ENCODE data around the gene RSPRY1.

The RSPRY1 gene

GRCh38 chr16:57149391-57149790, 36.7 kb upstream of the RSPRY1 start:
- Histone ChIP-seq H3K4me3 (no peak overlapping the region), H3K4me1 (peaks cover 73 to 99% (median 95%) of the 10 kb centered on the region in 10 experiments), H3K9me3 (replicated peaks in 1 of 11) (no peaks in the 10 kb centered on the region), H4K20me1 (no peaks in the 10 kb centered on the region), H3K27ac (peak overlapping the region in 8 of 11 experiments; percentile 69 to 86 (median 81); a peak in 14 of 22 replicates), H3K9ac (no peak overlapping the region; a peak in 1 of 22 replicates), H3K4me2 (peak overlapping the region in 9 of 11 experiments; percentile 89 to 98 (median 95); a peak in 18 of 22 replicates), H3K36me3 (peaks cover 19 to 58% (median 44%) of the 10 kb centered on the region in 11 experiments), H3K27me3 (no peaks in the 10 kb centered on the region)
- no peak for TF ChIP-seq Cebpa-rat (IDR thresholded peaks at IDR 0.05)

GRCh38 chr16:57150682-57151330, 35.3 kb upstream of the RSPRY1 start:
- Histone ChIP-seq H3K27me3 (no peaks in the 10 kb centered on the region), H3K36me3 (peaks cover 33 to 67% (median 58%) of the 10 kb centered on the region in 11 experiments), H3K4me2 (peak overlapping the region; percentile 76 to 97 (median 89)), H4K20me1 (0 out of 22 replicates have a peak, but pooled peaks cover 0 to 4% (median 0%) of the 10 kb centered on the region in 11 experiments), H3K9me3 (replicated peaks in 1 of 11) (no peaks in the 10 kb centered on the region), H3K4me3 (no peak overlapping the region), H3K27ac (peak overlapping the region in 10 of 11 experiments; percentile 26 to 86 (median 70); a peak in 17 of 22 replicates), H3K9ac (peak overlapping the region in 3 of 11 experiments; percentile 66 to 70 (median 67); a peak in 4 of 22 replicates), H3K4me1 (peaks cover 59 to 85% (median 81%) of the 10 kb centered on the region in 10 experiments)
- TF ChIP-seq Cebpa-rat (IDR thresholded peaks at IDR 0.05), result no peak

GRCh38 chr16:57151369-57151768, 34.8 kb upstream of the RSPRY1 start:
- peaks cover 38 to 70% (median 61%) of the 10 kb centered on the region in 11 experiments for H3K36me3 ChIP-seq
- TF ChIP-seq Cebpa-rat (IDR thresholded peaks at IDR 0.05), result no peak

GRCh38 chr16:57152096-57153093, 33.7 kb upstream of the RSPRY1 start:
- Histone ChIP-seq H4K20me1 (peaks cover 0 to 4% (median 0%) of the 10 kb centered on the region in 11 experiments; a peak in 1 of 22 replicates), H3K4me3 (no peak overlapping the region), H3K27ac (peak overlapping the region; percentile 8 to 86 (median 67); a peak in 21 of 22 replicates), H3K27me3 (no peaks in the 10 kb centered on the region), H3K36me3 (peaks cover 49 to 80% (median 71%) of the 10 kb centered on the region in 11 experiments), H3K9ac (peak overlapping the region in 8 of 11 experiments; percentile 11 to 70 (median 52); a peak in 16 of 22 replicates), H3K9me3 (replicated peaks in 1 of 11) (no peaks in the 10 kb centered on the region), H3K4me1 (peaks cover 43 to 78% (median 66%) of the 10 kb centered on the region in 10 experiments), H3K4me2 (peak overlapping the region; percentile 76 to 97 (median 89))
- peak in 9 of 11 experiments; percentile 27 to 96 (median 61); a peak in 13 of 22 replicates for TF ChIP-seq Cebpa-rat (IDR thresholded peaks at IDR 0.05)

More at GRCh38 chr16:57151369-57151768, 34.8 kb upstream of the RSPRY1 start:
- Histone ChIP-seq H4K20me1 (0 out of 22 replicates have a peak, but pooled peaks cover 0 to 4% (median 0%) of the 10 kb centered on the region in 11 experiments), H3K4me2 (peak overlapping the region; percentile 76 to 97 (median 89)), H3K9ac (peak overlapping the region in 8 of 11 experiments; percentile 11 to 70 (median 52); a peak in 15 of 22 replicates), H3K9me3 (replicated peaks in 1 of 11) (no peaks in the 10 kb centered on the region), H3K27me3 (no peaks in the 10 kb centered on the region), H3K4me1 (peaks cover 54 to 82% (median 76%) of the 10 kb centered on the region in 10 experiments), H3K27ac (peak overlapping the region; percentile 8 to 86 (median 67); a peak in 21 of 22 replicates), H3K4me3 (no peak overlapping the region; a peak in 2 of 20 replicates)

- no peak overlapping the region for H3K4me2 ChIP-seq
Measured at GRCh38 chr16:57153841-57154240, 32.3 kb upstream of the RSPRY1 start.

GRCh38 chr16:57155702-57156350, 30.3 kb upstream of the RSPRY1 start:
- Histone ChIP-seq H3K9ac (no peak overlapping the region), H3K27me3 (no peaks in the 10 kb centered on the region), H3K36me3 (peaks cover 74 to 90% (median 81%) of the 10 kb centered on the region in 11 experiments), H3K4me3 (no peak overlapping the region), H4K20me1 (peaks cover 0 to 4% (median 0%) of the 10 kb centered on the region in 11 experiments; a peak in 1 of 22 replicates), H3K4me1 (peaks cover 29 to 55% (median 38%) of the 10 kb centered on the region in 10 experiments), H3K27ac (no peak overlapping the region), H3K9me3 (replicated peaks in 1 of 11) (no peaks in the 10 kb centered on the region), H3K4me2 (no peak overlapping the region)
- no peak for TF ChIP-seq Cebpa-rat (IDR thresholded peaks at IDR 0.05)

More at GRCh38 chr16:57153841-57154240, 32.3 kb upstream of the RSPRY1 start:
- H3K36me3 ChIP-seq, result peaks cover 63 to 90% (median 83%) of the 10 kb centered on the region in 11 experiments
- H3K27me3 ChIP-seq, result no peaks in the 10 kb centered on the region
- peaks cover 29 to 63% (median 51%) of the 10 kb centered on the region in 10 experiments for H3K4me1 ChIP-seq
- H3K4me3 ChIP-seq, result no peak overlapping the region
- peaks cover 0 to 4% (median 0%) of the 10 kb centered on the region in 11 experiments; a peak in 1 of 22 replicates for H4K20me1 ChIP-seq
- H3K27ac ChIP-seq, result no peak overlapping the region
- no peak for TF ChIP-seq Cebpa-rat (IDR thresholded peaks at IDR 0.05)
- H3K9ac ChIP-seq, result no peak overlapping the region
- no peaks in the 10 kb centered on the region for H3K9me3 ChIP-seq (replicated peaks in 1 of 11)

- Histone ChIP-seq H3K4me3 (no peak overlapping the region), H3K4me2 (no peak overlapping the region), H3K9ac (no peak overlapping the region), H3K9me3 (replicated peaks in 1 of 11) (no peaks in the 10 kb centered on the region), H3K27ac (no peak overlapping the region), H3K27me3 (no peaks in the 10 kb centered on the region), H3K4me1 (peaks cover 29 to 55% (median 37%) of the 10 kb centered on the region in 10 experiments), H4K20me1 (peaks cover 0 to 4% (median 0%) of the 10 kb centered on the region in 11 experiments; a peak in 1 of 22 replicates), H3K36me3 (peaks cover 73 to 90% (median 85%) of the 10 kb centered on the region in 11 experiments)
- TF ChIP-seq Cebpa-rat (IDR thresholded peaks at IDR 0.05), result no peak
Measured at GRCh38 chr16:57156351-57156703, 29.8 kb upstream of the RSPRY1 start.

- TF ChIP-seq Cebpa-rat (IDR thresholded peaks at IDR 0.05), result no peak
- Histone ChIP-seq H3K4me3 (no peak overlapping the region), H3K4me1 (peaks cover 19 to 43% (median 27%) of the 10 kb centered on the region in 10 experiments), H3K9me3 (replicated peaks in 1 of 11) (no peaks in the 10 kb centered on the region), H4K20me1 (peaks cover 0 to 4% (median 0%) of the 10 kb centered on the region in 11 experiments; a peak in 1 of 22 replicates), H3K27me3 (no peaks in the 10 kb centered on the region), H3K9ac (no peak overlapping the region), H3K36me3 (peaks cover 82 to 100% (median 95%) of the 10 kb centered on the region in 11 experiments), H3K4me2 (no peak overlapping the region), H3K27ac (no peak overlapping the region)
Measured at GRCh38 chr16:57157533-57157932, 28.6 kb upstream of the RSPRY1 start.

All from BLaER1 treated with 17β-estradiol and CSF1 and Interleukin-3, amounts not matched to agents 10 nM and 100 nM (cell line).